NCI-H69 (cell line): ENCODE results near the gene NLRP7.

Source experiments
- DNase-seq: peaks from one replicate; lab custom pipeline; 2025; lab: John Stamatoyannopoulos, UW

Gene NLRP7

GRCh38 chr19:54873990-54874389 lies 73.3 kb downstream of the NLRP7 start, which contains the start of gene FCAR:
FCAR (plus strand) TSS chr19:54874235; CDS start chr19:54874290, 55 bp downstream.
- no peak for DNase-seq
